IMR-90 (cell line): Measurements from ENCODE around the gene RECQL5. TPM values are rescaled to one million over a fixed set of nuclear protein-coding genes. Genes with fewer than 3 reads are reported as not detected.

Experiments used
- ATAC-seq: fragments of 200-7000 bp; cut with Tn5 transposase; 2 replicates; pipeline ENCODE4 v1.9.1; 2020; ENCODE audit warnings: low read depth, mild to moderate bottlenecking, moderate library complexity
- BruUV-seq: library from RNA; stranded (reverse); fragments of 400-500 nt; replicated peaks from 2 replicates; lab custom pipeline; 2021; lab: Mats Ljungman, UMichigan
- CTCF ChIA-PET: fragments of 300-600 bp; formaldehyde crosslinking; extraction: SDS; loops from one replicate; lab custom pipeline; 2021; ENCODE audit warnings: antibody characterized with exemption; lab: Yijun Ruan, JAX
- POLR2A ChIA-PET: fragments of 300-600 bp; sonication (Branson Sonifier 250); formaldehyde crosslinking; loops from one replicate; lab custom pipeline; 2022; ENCODE audit warnings: antibody characterized with exemption; ENCODE audit not compliant: unreplicated experiment; lab: Charles Lee
- DNase-seq: peaks from one replicate; pipeline ENCODE4 v3.0.0; 2013
- H2AFZ ChIP-seq: replicated peaks from 2 replicates; pipeline ENCODE3; 2013; ENCODE audit warnings: low read length, mild to moderate bottlenecking; ENCODE audit not compliant: poor library complexity
- H2AK5ac ChIP-seq: 2 replicates; pipeline ENCODE4 v1.6.1; 2013; ENCODE audit warnings: low read depth, low read length, inconsistent platforms
- H2AK9ac ChIP-seq: replicated peaks from 2 replicates; pipeline ENCODE3; 2013; ENCODE audit warnings: mild to moderate bottlenecking, low read depth, low read length, moderate library complexity; ENCODE audit not compliant: poor library complexity
- H2BK120ac ChIP-seq: 2 replicates; pipeline ENCODE4 v1.6.1; 2013; ENCODE audit warnings: low read depth, low read length, inconsistent platforms
- H2BK15ac ChIP-seq: 3 replicates; pipeline ENCODE4 v1.6.1; 2013; ENCODE audit warnings: low read depth, low read length, inconsistent platforms
- H2BK20ac ChIP-seq: 2 replicates; pipeline ENCODE4 v1.6.1; 2013; ENCODE audit warnings: low read depth, mild to moderate bottlenecking, inconsistent platforms, low read length, moderate library complexity
- H2BK5ac ChIP-seq: 2 replicates; pipeline ENCODE4 v1.6.1; 2013; ENCODE audit warnings: mild to moderate bottlenecking, low read depth, low read length, inconsistent platforms; ENCODE audit not compliant: poor library complexity, severe bottlenecking
- H3K14ac ChIP-seq: replicated peaks from 2 replicates; pipeline ENCODE4 v1.6.1; 2013; ENCODE audit warnings: low read depth, low read length, inconsistent platforms
- H3K18ac ChIP-seq: 2 replicates; pipeline ENCODE4 v1.6.1; 2013; ENCODE audit warnings: low read depth, low read length, control low read depth
- H3K23ac ChIP-seq: 2 replicates; pipeline ENCODE4 v1.6.1; 2013; ENCODE audit warnings: low read depth, low read length, inconsistent platforms
- H3K27ac ChIP-seq: 2 replicates; pipeline ENCODE4 v1.5.1; 2013; ENCODE audit warnings: mild to moderate bottlenecking, control low read depth, low read length; ENCODE audit not compliant: insufficient read depth
- H3K27me3 ChIP-seq: 2 replicates; pipeline ENCODE4 v1.6.1; 2013; ENCODE audit warnings: low read length; ENCODE audit not compliant: control insufficient read depth, insufficient read depth
- H3K36me3 ChIP-seq: 2 replicates; pipeline ENCODE4 v1.6.1; 2013; ENCODE audit warnings: low read length, mixed read lengths; ENCODE audit not compliant: control insufficient read depth, insufficient read depth
- H3K4ac ChIP-seq: 2 replicates; pipeline ENCODE4 v1.6.1; 2013; ENCODE audit warnings: low read depth, low read length, inconsistent platforms
- H3K4me1 ChIP-seq: 2 replicates; pipeline ENCODE4 v1.6.1; 2013; ENCODE audit warnings: low read length, mixed read lengths; ENCODE audit not compliant: control insufficient read depth, insufficient read depth
- H3K4me2 ChIP-seq: 2 replicates; pipeline ENCODE4 v1.6.1; 2013; ENCODE audit warnings: low read depth, mild to moderate bottlenecking, control low read depth, low read length, moderate library complexity
- H3K4me3 ChIP-seq: 2 replicates; pipeline ENCODE4 v1.5.1; 2013; ENCODE audit warnings: low read depth, mild to moderate bottlenecking, control low read depth, low read length, moderate library complexity; ENCODE audit not compliant: insufficient read depth
- H3K56ac ChIP-seq: 2 replicates; pipeline ENCODE4 v1.6.1; 2013; ENCODE audit warnings: low read length, inconsistent platforms; ENCODE audit not compliant: insufficient read depth; ENCODE audit errors: extremely low read depth
- H3K79me1 ChIP-seq, 2 experiments: 2 replicates each; pipeline ENCODE4 v1.6.1; 2013; ENCODE audit warnings: low read length in 2 of 2, inconsistent platforms in 1 of 2, low read depth in 1 of 2
- H3K9ac ChIP-seq: 2 replicates; pipeline ENCODE4 v1.6.1; 2013; ENCODE audit warnings: low read depth, low read length, control low read depth
- H3K9me1 ChIP-seq: 2 replicates; pipeline ENCODE4 v1.6.1; 2013; ENCODE audit warnings: low read length, inconsistent platforms; ENCODE audit not compliant: insufficient read depth
- H3K9me3 ChIP-seq: 2 replicates; pipeline ENCODE4 v1.6.1; 2013; ENCODE audit warnings: low read length; ENCODE audit not compliant: control insufficient read depth, insufficient read depth
- H4K20me1 ChIP-seq: 2 replicates; pipeline ENCODE4 v1.6.1; 2013; ENCODE audit warnings: low read length, inconsistent platforms; ENCODE audit not compliant: insufficient read depth
- H4K5ac ChIP-seq: 2 replicates; pipeline ENCODE4 v1.6.1; 2013; ENCODE audit warnings: mild to moderate bottlenecking, low read depth, low read length, control low read depth
- H4K8ac ChIP-seq, 2 experiments: 2 replicates each; pipeline ENCODE4 v1.6.1; 2013; ENCODE audit warnings: low read depth in 2 of 2, low read length in 2 of 2, control low read depth in 1 of 2, inconsistent platforms in 1 of 2
- H4K91ac ChIP-seq: 2 replicates; pipeline ENCODE4 v1.6.1; 2013; ENCODE audit warnings: low read depth, low read length, inconsistent platforms; ENCODE audit not compliant: insufficient read depth
- BHLHE40 ChIP-seq: fragments of 150-350 bp; IDR thresholded peaks from 2 replicates; pipeline ENCODE4 v1.6.1; 2016; ENCODE audit warnings: mild to moderate bottlenecking, low read depth, low read length
- CEBPB ChIP-seq: IDR thresholded peaks from 2 replicates; pipeline ENCODE4 v1.6.1; 2012; ENCODE audit warnings: low read depth, low read length, improper control_type of control experiment
- CHD1 ChIP-seq: IDR thresholded peaks from 2 replicates; pipeline ENCODE4 v1.6.1; 2012; ENCODE audit warnings: low read depth, low read length, improper control_type of control experiment
- ELK1 ChIP-seq: fragments of 150-350 bp; IDR thresholded peaks from 2 replicates; pipeline ENCODE4 v1.6.1; 2016; ENCODE audit warnings: low read depth, mild to moderate bottlenecking, low read length, moderate library complexity, borderline replicate concordance
- FOS ChIP-seq: fragments of 150-350 bp; IDR thresholded peaks from 2 replicates; pipeline ENCODE4 v1.6.1; 2016; ENCODE audit warnings: low read depth, low read length
- MAZ ChIP-seq: IDR thresholded peaks from 2 replicates; pipeline ENCODE4 v1.6.1; 2012; ENCODE audit warnings: low read depth, mild to moderate bottlenecking, low read length, improper control_type of control experiment, moderate library complexity, borderline replicate concordance
- MXI1 ChIP-seq: IDR thresholded peaks from 2 replicates; pipeline ENCODE4 v1.6.1; 2012; ENCODE audit warnings: low read depth, mild to moderate bottlenecking, low read length, moderate library complexity, borderline replicate concordance
- NFE2L2 ChIP-seq: fragments of 150-350 bp; IDR thresholded peaks from 2 replicates; pipeline ENCODE4 v1.6.1; 2016; ENCODE audit warnings: low read depth, mild to moderate bottlenecking, low read length
- POLR2A ChIP-seq: IDR thresholded peaks from 2 replicates; pipeline ENCODE4 v1.6.1; 2012; ENCODE audit warnings: mild to moderate bottlenecking, low read depth, low read length
- RCOR1 ChIP-seq: IDR thresholded peaks from 2 replicates; pipeline ENCODE4 v1.6.1; 2012; ENCODE audit warnings: mild to moderate bottlenecking, low read length, improper control_type of control experiment; ENCODE audit not compliant: insufficient replicate concordance
- SMC3 ChIP-seq: fragments of 150-350 bp; IDR thresholded peaks from 2 replicates; pipeline ENCODE4 v1.6.1; 2016; ENCODE audit warnings: low read depth, mild to moderate bottlenecking, antibody characterized with exemption, low read length, moderate library complexity
- USF2 ChIP-seq: fragments of 150-350 bp; IDR thresholded peaks from 2 replicates; pipeline ENCODE4 v1.6.1; 2017; ENCODE audit warnings: mild to moderate bottlenecking, antibody characterized with exemption, low read length, low read depth
- WGBS, 2 experiments: methylation state at CpG; one replicate each; pipeline versions ENCODE4 v1.1.5 to v1.1.7; 2013; ENCODE audit warnings: missing lambda C conversion rate in 2 of 2; ENCODE audit not compliant: insufficient read length in 1 of 2; ENCODE audit errors: extremely low coverage in 2 of 2; 5-methylcytosine and 5-hydroxymethylcytosine counted together
- dilution Hi-C: fragments of 300-500 bp; cut with HindIII; formaldehyde crosslinking; loops from one replicate; pipeline ENCODE4 v1.14.3; 2018; ENCODE audit warnings: low sequenced_read_pairs; ENCODE audit not compliant: unreplicated experiment
- in situ Hi-C: fragments of 300-500 bp; cut with MboI; formaldehyde crosslinking; loops from 3 replicates; pipeline ENCODE4 v1.14.3; 2019; ENCODE audit warnings: low sequenced_read_pairs, inconsistent platforms, mixed read lengths
- intact Hi-C: fragments of 100-400 bp; cut with micrococcal nuclease; formaldehyde crosslinking; loops from 2 replicates; pipeline ENCODE4 v1.10.0; 2022
- polyA plus RNA-seq, 3 experiments: library from polyadenylated mRNA; depleted of rRNA; stranded (reverse); fragments of >200 nt; gene quantifications; 2 replicates each; pipeline ENCODE4 v1.2.3, GENCODE V29; 2012; ENCODE audit warnings: low replicate concordance in 1 of 3
- total RNA-seq: library from RNA; depleted of rRNA; stranded (reverse); fragments of >200 nt; gene quantifications from 2 replicates; pipeline ENCODE4 v1.2.3, GENCODE V29; 2012

The RECQL5 gene
- total and polyA plus RNA-seq, 2 of the 4 experiments (the other 2 are of a cell fraction): 7.3 to 23.7 TPM

GRCh38 chr17:75694536-75694935 lies 27.6 kb upstream of the RECQL5 start:
- no peaks in the 10 kb centered on the region for H3K9me3 ChIP-seq
- H3K23ac ChIP-seq: no peak overlapping the region

More at GRCh38 chr17:75694536-75694935, 27.6 kb upstream of the RECQL5 start:
- H4K20me1 ChIP-seq: peaks cover 65% of the 10 kb centered on the region
- TF ChIP-seq FOS: no peak
- no peak for TF ChIP-seq USF2
- TF ChIP-seq SMC3: no peak
- no peak for TF ChIP-seq MXI1
- no peak for TF ChIP-seq MAZ
- TF ChIP-seq RCOR1: no peak
- no peak for TF ChIP-seq CEBPB
- TF ChIP-seq POLR2A: no peak
- TF ChIP-seq NFE2L2: no peak
- TF ChIP-seq ELK1: no peak
- no peak for TF ChIP-seq BHLHE40
- no peak for TF ChIP-seq CHD1
- H3K4me3 ChIP-seq: no peak overlapping the region
- no peak overlapping the region for H3K56ac ChIP-seq
- no peak overlapping the region for H2BK20ac ChIP-seq
- in situ Hi-C loops (no loop called here), intact Hi-C loops (no loop called here), dilution Hi-C loops (no loop called here)
- no peak overlapping the region for H3K18ac ChIP-seq
- no peak overlapping the region for H2BK120ac ChIP-seq
- H3K79me1 ChIP-seq: peaks cover 49 to 91% of the 10 kb centered on the region in 2 experiments
- H3K27me3 ChIP-seq: no peaks in the 10 kb centered on the region
- H3K27ac ChIP-seq: no peak overlapping the region
- ChIA-PET CTCF (no interaction called here), POLR2A (no interaction called here)
- DNase-seq (no peak), ATAC-seq (no peak)
- peaks cover 40% of the 10 kb centered on the region for H3K9me1 ChIP-seq
- peak overlapping the region; percentile 39 for H2AK9ac ChIP-seq
- H2AK5ac ChIP-seq: no peak overlapping the region; the same call in 1 of the 2 replicates
- no peak overlapping the region for H4K8ac ChIP-seq
- H3K9ac ChIP-seq: no peak overlapping the region
- H4K5ac ChIP-seq: no peak overlapping the region
- no CpG with 5 or more reads among the region's 14 CpGs for WGBS, 2 experiments
- H3K36me3 ChIP-seq: peaks cover 39% of the 10 kb centered on the region
- no peak overlapping the region for H3K14ac ChIP-seq
- H3K4me2 ChIP-seq: no peak overlapping the region
- H2AFZ ChIP-seq: no peak overlapping the region
- H3K4ac ChIP-seq: no peak overlapping the region
- peaks cover 19% of the 10 kb centered on the region for H3K4me1 ChIP-seq
- no peak overlapping the region for H4K91ac ChIP-seq
- BruUV-seq: no TSS peak
- H2BK5ac ChIP-seq: no peak overlapping the region
- no peak overlapping the region for H2BK15ac ChIP-seq
